KMS-11 (cell line): ENCODE measurements around the gene HELZ.
"Not testable (repeated sequence)": the region's sequence is repeated elsewhere in the genome, so short reads cannot be mapped to it uniquely, and the experiment has no call there.

Source experiments
- H2AFZ ChIP-seq: fragments of 200-600 bp; sonication (generic); 2 replicates; pipeline ENCODE4 v1.6.1; 2016; ENCODE audit warnings: antibody characterized with exemption, mixed run types, low read depth
- H3K27ac ChIP-seq: fragments of 200-600 bp; sonication (generic); 2 replicates; pipeline ENCODE4 v1.6.1; 2016; ENCODE audit warnings: mild to moderate bottlenecking, mixed run types
- H3K27me3 ChIP-seq: fragments of 200-600 bp; sonication (generic); 2 replicates; pipeline ENCODE4 v1.6.1; 2017; ENCODE audit warnings: mild to moderate bottlenecking, low read depth, mixed run types, moderate library complexity; ENCODE audit not compliant: insufficient read depth
- H3K36me3 ChIP-seq: fragments of 200-600 bp; sonication (generic); 2 replicates; pipeline ENCODE4 v1.6.1; 2017; ENCODE audit warnings: mild to moderate bottlenecking, mixed run types; ENCODE audit not compliant: insufficient read depth
- H3K4me1 ChIP-seq: fragments of 200-600 bp; sonication (generic); 2 replicates; pipeline ENCODE4 v1.6.1; 2016; ENCODE audit warnings: mild to moderate bottlenecking, low read depth, mixed run types; ENCODE audit not compliant: poor library complexity, severe bottlenecking
- H3K4me2 ChIP-seq: fragments of 200-600 bp; sonication (generic); 2 replicates; pipeline ENCODE4 v1.7.0; 2016; ENCODE audit warnings: mild to moderate bottlenecking, mixed run types
- H3K4me3 ChIP-seq: fragments of 200-600 bp; sonication (generic); IDR thresholded peaks from 2 replicates; pipeline ENCODE4 v1.6.1; 2017; ENCODE audit warnings: low read depth, low read length, mixed read lengths; ENCODE audit not compliant: insufficient read depth
- H3K79me2 ChIP-seq: fragments of 200-600 bp; sonication (generic); 2 replicates; pipeline ENCODE4 v1.6.1; 2016; ENCODE audit warnings: low read depth, mixed run types; ENCODE audit not compliant: insufficient read depth
- H3K9ac ChIP-seq: fragments of 200-600 bp; sonication (generic); 2 replicates; pipeline ENCODE4 v1.6.1; 2016; ENCODE audit warnings: mild to moderate bottlenecking, mixed run types
- H4K20me1 ChIP-seq: fragments of 200-600 bp; sonication (generic); 2 replicates; pipeline ENCODE4 v1.6.1; 2016; ENCODE audit warnings: mild to moderate bottlenecking, mixed run types; ENCODE audit not compliant: insufficient read depth
- CTCF ChIP-seq: fragments of 200-600 bp; sonication (generic); conservative IDR thresholded peaks from 2 replicates; pipeline ENCODE4 v1.6.1; 2017; ENCODE audit warnings: low read depth, mild to moderate bottlenecking, antibody characterized with exemption, low read length, moderate library complexity, mixed read lengths

HELZ gene

GRCh38 chr17:67043283-67043682 is 201.7 kb downstream of the HELZ start:
- no peak for TF ChIP-seq CTCF
- Histone ChIP-seq H3K36me3 (no peaks in the 10 kb centered on the region), H3K4me1 (no peaks in the 10 kb centered on the region), H3K4me2 (no peak overlapping the region), H3K27ac (no peak overlapping the region), H2AFZ (no peak overlapping the region), H3K9ac (no peak overlapping the region), H3K27me3 (no peaks in the 10 kb centered on the region), H3K4me3 (no peak overlapping the region), H4K20me1 (no peaks in the 10 kb centered on the region), H3K79me2 (no peaks in the 10 kb centered on the region)

- Histone ChIP-seq H3K27me3 (no peaks in the 10 kb centered on the region), H3K27ac (no peak overlapping the region), H3K79me2 (no peaks in the 10 kb centered on the region), H3K9ac (no peak overlapping the region), H3K4me1 (no peaks in the 10 kb centered on the region), H3K4me2 (no peak overlapping the region), H3K36me3 (no peaks in the 10 kb centered on the region), H3K4me3 (no peak overlapping the region), H2AFZ (no peak overlapping the region), H4K20me1 (no peaks in the 10 kb centered on the region)
- TF ChIP-seq CTCF = no peak
Measured at GRCh38 chr17:67041941-67042899, 202.8 kb downstream of the HELZ start.

GRCh38 chr17:67041531-67041930 is 203.5 kb downstream of the HELZ start:
- Histone ChIP-seq H4K20me1 (no peaks in the 10 kb centered on the region), H3K36me3 (no peaks in the 10 kb centered on the region), H3K27ac (no peak overlapping the region), H3K4me2 (no peak overlapping the region), H3K4me3 (no peak overlapping the region), H3K27me3 (no peaks in the 10 kb centered on the region), H3K9ac (no peak overlapping the region), H2AFZ (no peak overlapping the region), H3K79me2 (no peaks in the 10 kb centered on the region), H3K4me1 (no peaks in the 10 kb centered on the region)
- no peak for TF ChIP-seq CTCF

GRCh38 chr17:67041119-67041518 is 203.9 kb downstream of the HELZ start:
- H3K9ac ChIP-seq, H3K4me2 ChIP-seq, H3K36me3 ChIP-seq, H4K20me1 ChIP-seq, H3K4me3 ChIP-seq, H2AFZ ChIP-seq, H3K27me3 ChIP-seq, H3K79me2 ChIP-seq, H3K4me1 ChIP-seq, H3K27ac ChIP-seq: not testable (repeated sequence)

- no peak for TF ChIP-seq CTCF
- no peak overlapping the region for H3K27ac ChIP-seq
- H3K4me1 ChIP-seq = no peaks in the 10 kb centered on the region
- no peaks in the 10 kb centered on the region for H3K79me2 ChIP-seq
- H4K20me1 ChIP-seq = no peaks in the 10 kb centered on the region
- no peak overlapping the region for H3K4me2 ChIP-seq
- no peak overlapping the region for H2AFZ ChIP-seq
- H3K36me3 ChIP-seq = no peaks in the 10 kb centered on the region
- H3K9ac ChIP-seq = no peak overlapping the region
- H3K27me3 ChIP-seq = no peaks in the 10 kb centered on the region
- H3K4me3 ChIP-seq = no peak overlapping the region
Measured at GRCh38 chr17:67040652-67041051, 204.3 kb downstream of the HELZ start.
